Activated CD4-positive, alpha-beta T cell treated with anti-CD3 and anti-CD28 coated beads for 1 hour (primary cell): Measurements from ENCODE around the gene ADAM17.
"Not testable (repeated sequence)": the region's sequence is repeated elsewhere in the genome, so short reads cannot be mapped to it uniquely, and the experiment has no call there.

ENCODE experiments used
- DNase-seq: peaks from one replicate; pipeline ENCODE4 v3.0.0-alpha.2; 2020

ADAM17 gene

DNA sequence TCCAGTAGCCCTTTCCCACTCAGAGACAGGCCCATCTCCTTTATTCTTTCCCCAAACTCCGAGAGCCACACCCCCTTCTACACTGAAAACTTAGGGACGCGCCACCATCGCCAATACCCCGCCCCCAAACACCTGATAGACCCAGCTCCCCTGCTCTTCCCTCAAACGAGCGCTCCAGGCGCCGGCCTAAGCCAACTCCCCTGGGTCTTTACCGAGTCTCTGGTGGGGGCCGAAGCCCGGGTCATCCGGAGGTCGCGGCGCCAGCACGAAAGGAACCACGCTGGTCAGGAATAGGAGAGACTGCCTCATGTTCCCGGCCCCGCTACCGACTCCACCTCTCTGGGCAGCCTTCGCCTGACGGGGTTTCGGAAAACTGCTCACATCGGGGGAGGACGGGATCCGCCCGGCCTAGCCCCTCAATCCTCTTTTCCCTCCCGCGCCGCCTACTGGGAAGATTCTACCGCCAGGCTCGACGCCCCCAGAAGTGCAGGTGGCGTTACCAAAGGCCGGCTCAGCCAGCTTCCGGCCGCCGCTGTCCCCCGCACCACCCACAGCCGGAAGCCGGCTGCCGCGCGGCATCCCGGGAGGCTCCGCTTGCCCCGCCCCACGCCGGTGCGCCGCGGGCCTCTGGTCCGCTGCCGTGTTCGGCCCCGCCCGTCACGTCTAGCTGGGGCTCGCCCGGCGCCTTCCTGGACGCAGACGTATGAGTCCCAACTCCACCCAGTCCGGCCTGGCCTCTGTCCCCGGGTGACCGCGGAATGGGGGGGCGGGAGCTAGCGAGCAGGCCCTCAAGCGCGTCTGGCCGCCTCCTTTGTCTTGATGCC is at the start of gene ADAM17:
Gene ADAM17 (minus strand): TSS at position 534 of the 824 bp plus-strand sequence. CDS start 225 bp downstream, at position 309.
- DNase-seq, result peak; percentile 71

DNA sequence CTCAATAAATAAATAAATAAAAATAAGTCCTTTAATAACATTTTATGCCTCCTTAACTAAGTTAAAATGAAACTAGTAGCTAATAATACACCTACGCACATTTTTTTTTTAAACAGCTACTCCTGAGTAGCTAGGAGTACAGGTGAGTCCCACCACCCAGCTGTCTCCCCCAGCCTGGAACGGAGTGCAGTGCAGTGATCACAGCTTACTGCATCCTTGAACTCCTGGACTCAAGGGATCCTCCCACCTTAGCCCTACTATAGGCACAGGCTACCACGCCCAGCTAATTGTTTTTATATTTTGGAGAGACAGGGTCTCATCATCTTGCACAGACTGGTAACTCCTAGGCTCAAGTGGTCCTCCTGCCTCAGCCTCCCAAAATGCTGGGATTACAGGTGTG is 46.8 kb upstream of the ADAM17 start:
- DNase-seq, result no peak

DNA sequence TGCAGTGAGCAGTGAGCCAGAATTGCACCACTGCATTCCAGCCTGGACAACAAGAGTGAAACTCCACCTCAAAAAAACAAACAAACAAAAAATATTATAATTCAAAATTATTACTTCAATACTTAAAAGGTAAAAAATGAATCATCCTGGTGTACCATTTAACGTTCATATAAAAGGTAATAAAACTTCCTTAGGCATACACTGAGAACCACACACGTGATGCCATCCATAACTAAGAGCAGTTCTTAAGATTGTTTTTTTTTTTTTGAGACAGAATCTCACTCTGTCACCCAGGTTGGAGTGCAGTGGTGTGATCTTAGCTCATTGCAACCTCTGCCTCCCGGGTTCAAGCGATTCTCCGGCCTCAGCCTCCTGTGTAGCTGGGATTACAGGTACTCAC is 45.8 kb upstream of the ADAM17 start:
- no peak for DNase-seq

DNA sequence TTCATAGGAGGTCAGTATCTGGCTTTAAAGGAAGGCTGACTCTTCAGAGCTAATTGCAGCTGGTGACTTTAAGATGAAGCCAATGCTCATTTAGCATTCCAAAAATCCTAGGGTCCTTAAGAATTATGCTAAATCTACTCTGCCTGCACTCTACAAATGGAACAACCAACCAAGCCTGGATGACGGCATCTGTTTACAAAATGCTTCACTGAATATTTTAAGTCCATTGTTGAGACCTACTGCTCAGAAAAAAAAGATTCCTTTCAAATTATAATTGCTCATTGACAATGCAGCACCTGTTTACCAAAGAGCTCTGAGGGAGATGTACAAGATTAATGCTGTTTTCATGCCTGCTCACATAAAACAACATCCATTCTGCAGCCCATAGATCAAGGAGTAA is 43.8 kb upstream of the ADAM17 start:
- DNase-seq, result no peak

DNA sequence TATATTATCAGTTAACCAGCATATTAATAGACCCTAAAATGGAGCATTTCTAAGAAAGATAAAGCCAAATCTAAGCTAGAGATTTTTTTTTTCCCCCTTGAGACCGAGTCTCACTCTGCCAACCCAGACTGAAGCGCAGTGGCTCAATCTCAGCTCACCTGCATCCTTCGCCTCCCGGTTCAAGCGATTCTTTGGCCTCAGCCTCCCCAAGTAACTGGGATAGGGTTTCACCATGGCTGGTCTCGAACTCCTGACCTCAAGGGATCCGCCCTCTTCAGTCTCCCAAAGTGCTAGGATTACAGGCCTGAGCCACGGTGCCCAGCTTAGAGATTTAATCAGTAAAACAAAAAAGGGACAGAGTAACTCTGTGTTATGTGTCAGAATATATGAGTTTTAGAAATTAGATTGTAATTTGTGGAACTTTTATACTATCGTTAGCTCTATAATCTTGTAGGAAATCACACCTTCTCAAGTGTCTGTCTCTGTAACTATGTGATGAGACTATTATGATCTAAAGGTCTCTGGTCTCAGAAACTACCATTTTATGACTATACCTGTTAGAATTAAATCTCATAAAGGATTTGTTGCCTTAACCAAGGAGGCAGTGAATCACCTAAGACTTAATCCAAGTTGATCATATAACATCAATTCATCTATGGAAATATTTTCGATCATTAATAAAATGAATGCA is 41.1 kb upstream of the ADAM17 start:
- no peak for DNase-seq

DNA sequence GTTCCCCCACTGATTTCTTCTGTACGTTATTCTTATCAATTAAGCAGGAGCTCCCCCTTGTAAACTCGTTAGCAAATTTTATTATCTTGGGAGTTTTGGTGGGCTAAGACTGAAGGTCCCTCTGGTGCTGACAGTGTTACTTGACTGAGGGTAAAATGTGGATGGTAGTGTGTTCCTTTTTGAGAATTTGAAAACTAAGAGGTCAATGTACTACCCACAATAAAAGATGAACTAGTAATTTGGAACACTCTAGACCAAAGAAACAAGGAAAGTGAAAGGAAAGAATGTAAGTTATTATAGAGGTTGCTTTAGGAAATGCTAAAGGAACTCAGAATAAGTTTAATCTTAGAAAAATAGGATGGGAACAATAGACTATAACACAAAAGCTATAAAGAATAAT is 40.1 kb upstream of the ADAM17 start:
- no peak for DNase-seq

DNA sequence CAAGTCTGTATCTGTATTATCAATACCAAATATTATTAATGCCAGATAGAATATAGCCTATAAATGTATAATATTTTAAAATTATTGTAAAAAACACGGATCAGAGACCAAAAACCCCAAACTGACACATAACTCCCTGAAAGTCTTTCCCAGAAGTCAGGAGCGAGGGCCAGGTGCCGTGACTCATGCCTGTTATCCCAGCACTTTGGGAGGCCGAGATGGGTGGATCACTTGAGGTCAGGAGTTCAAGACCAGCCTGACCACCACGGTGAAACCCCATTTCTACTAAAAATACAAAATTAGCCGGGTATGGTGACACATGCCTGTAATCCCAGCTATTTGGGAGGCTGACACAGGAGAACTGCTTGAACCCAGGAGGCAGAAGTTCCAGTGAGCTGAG is 39.6 kb upstream of the ADAM17 start:
- not testable (repeated sequence) for DNase-seq

DNA sequence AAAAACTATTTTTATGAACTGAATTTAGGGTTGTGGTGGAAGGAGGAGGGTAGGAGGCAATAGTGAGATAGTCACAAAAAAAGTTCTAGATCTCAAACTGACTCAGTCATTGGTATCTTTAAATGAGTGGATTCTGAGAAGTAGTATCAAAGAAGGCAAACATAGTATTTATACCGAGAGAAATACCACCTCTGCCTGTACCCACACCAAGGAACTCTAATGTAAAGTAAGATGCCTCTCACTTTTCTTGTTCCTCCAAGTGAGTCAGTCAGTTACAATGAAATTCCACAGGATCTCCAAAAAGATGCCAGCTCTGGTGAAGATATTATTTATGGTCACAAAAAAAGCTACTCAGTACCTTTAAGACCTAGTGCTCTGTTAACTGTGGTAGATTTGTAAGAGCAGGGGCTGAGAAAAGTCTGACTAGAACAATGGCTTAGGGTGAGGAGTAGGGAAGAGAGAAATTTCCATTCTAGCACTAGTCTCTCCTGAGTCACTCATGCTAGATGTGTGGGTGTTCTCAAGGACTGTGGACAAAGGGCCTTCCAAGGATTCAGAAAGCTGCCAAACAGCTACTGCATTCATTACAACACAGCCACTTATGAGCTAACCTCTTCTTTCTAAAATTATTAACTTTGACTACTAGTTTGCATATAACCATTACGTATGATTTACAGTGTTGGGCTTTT is 38.9 kb upstream of the ADAM17 start:
- no peak for DNase-seq

DNA sequence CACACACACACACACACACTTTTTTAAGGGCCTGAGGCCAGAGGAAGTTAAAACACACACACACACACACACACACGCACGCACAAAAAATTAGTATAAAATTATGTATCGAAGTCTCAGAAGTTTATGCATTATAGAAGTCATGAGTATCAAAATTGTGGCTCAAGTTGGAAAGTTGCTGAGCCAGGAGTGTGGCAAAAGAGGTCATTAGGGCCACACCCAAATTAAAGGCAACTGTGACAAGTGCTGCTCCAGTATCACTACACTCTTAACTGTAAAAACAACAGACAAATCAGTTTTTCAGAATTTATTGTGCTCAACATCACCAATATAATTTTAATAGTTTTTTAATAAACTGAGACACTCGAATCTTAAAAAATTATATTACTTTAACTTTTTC is 38.3 kb upstream of the ADAM17 start:
- DNase-seq, result no peak

DNA sequence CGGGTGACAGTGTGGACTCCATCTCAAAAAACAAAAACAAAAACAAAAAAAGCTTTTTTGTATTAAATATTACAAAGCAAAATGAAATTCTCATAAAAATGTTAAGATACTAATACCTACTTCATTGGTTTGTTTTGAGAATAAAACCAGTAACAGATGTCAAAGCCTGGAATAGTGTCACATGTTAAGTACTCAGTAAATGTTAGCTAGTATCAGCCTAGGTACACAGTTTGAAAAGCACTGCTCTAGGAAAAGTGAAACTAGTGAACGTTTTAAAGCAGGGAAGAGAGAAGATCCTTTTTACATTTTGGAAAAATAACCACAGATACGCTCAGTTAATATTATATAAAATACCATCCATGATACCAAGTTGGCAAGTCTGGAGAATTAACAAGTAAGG is 37.1 kb upstream of the ADAM17 start:
- DNase-seq, result no peak

DNA sequence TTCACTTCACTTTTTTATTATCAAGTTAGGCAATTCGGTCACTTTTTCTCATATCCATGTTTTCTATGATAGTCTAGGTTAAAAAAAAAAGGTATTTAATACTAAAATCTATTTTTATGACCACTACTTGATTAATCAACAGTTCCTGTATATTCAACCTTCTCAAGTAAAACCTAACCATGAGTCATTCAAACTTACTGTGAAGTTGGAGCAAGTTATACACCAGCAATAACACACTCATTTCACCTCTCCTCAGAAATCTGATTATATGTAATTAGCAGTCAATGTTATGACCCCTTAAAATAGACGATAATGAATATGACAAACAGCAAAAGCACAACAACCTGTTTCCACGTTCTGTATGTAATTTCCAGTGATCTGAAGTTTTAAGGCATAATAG is 35.0 kb upstream of the ADAM17 start:
- no peak for DNase-seq

DNA sequence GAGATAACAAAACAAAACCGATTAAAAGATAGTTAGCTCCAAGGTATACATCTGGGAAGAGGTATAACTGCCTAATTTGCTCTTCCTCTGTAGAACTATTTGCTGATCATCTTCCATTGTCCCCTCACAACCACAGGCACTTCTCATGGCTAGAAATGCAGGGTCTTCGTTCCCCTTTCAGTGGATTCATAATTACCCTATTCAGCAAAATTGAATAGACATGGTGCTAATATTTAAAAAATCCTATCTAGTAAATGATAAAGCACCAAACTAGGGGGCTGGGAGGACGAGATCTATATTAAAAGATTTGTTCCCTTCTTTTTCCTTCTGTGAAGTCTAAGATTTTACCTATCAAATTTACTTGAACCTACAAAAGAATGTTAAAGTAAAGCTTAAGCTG is 30.8 kb upstream of the ADAM17 start:
- no peak for DNase-seq

DNA sequence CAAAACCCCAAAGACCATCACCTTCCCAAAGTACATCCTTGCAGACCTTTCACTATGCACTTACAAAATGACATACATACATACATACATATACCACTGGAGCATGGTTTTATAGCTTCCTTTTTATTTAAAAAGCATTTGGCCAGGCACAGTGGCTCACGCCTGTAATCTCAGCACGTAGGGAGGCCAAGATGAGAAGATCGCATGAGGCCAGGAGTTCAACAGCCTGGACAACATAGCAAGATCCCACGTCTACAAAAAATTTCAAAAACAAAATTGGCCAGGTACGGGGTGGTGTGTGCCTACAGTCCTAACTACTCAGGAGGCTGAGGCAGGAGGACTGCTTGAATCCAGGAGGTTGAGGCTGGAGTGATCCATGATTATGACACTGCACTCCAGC is 29.9 kb upstream of the ADAM17 start:
- DNase-seq, result no peak

DNA sequence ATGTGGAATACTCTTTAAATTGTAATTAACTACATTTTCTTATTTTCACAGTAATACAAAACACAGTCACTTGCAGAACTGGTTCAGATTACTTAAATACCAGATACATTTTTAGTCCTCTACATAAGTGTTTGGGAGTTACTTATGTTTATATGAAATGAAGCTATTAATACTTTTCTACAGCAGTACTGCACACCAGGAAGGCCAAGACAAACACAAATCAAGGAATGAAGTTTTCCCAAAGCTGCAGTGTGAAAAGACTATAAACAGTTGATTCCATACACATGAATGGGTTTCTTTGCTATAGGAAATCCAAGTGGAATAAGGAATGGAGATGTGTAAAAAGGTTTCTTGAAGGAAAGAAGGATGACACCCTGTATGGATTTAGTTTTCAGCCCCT is 29.3 kb upstream of the ADAM17 start:
- not testable (repeated sequence) for DNase-seq

DNA sequence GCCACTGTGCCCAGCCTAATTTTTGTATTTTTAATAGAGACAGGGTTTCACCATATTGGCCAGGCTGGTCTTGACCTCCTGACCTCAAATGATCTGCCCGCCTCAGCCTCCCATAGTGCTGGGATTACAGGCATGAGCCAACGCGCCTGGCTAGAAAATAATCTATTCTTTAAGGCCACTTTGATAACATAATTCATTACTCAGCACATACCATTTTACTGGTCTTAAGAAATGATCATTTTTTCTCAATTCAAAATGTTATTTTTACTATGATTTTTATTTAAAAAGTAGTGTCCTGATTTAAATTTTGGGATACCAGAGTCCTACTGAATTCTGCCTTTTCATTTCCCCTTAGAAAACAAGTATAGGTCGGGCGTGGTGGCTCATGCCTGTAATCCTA is 27.0 kb upstream of the ADAM17 start:
- DNase-seq, result no peak

DNA sequence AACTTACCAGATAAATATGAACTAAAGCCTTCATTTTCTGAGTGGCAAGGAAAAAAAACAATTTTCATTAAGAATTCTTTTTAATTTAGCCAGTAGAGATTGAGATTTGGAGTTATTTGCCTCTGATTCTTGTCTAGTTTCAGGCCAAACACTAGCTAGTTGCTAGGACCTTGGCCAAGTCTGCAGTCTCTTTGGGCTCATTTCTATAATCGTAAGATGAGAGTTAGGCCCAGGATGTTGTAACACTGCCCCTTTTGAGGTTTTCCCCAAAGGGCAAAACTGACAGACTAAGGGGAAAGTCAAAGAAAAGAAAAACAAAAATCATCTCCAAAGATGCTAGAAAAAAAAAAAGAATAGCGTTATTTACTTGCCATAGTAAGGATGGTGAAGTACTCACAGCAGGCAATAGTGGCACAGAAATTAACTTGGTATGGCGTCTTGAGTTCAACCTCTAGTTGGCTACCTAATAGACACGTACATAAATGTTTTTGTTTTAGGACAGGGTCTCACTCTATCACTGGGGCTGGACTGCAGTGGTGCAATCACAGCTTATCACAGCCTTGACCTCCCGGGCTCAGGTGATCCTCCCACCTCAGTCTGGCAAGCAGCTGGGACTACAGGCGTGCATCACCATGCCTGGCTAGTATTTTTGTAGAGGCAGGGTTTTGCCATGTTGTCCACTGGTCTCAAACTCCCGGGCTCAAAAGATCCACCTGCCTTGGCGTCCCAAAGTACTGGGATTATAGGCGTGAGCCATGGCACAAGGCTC is 23.0 kb upstream of the ADAM17 start:
- DNase-seq, result no peak

DNA sequence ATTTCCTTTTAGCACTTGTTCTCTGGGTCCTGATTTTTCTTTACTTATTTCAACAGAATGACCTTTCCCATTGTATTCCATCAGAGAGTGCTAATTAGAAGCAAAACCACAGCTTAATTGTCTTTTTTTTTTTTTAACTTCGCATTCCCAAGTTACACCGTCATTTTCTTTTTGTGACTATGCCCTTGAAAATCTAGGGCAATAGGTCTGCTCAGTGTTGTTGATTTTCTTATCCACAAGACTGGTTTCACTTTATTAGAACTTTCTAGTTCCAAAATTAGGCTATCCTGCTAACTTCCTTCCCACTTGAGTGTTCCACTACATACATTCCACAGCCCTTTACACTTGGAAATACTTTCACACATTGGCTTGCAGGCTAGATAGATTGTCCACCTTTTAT is 18.7 kb upstream of the ADAM17 start:
- DNase-seq, result no peak

DNA sequence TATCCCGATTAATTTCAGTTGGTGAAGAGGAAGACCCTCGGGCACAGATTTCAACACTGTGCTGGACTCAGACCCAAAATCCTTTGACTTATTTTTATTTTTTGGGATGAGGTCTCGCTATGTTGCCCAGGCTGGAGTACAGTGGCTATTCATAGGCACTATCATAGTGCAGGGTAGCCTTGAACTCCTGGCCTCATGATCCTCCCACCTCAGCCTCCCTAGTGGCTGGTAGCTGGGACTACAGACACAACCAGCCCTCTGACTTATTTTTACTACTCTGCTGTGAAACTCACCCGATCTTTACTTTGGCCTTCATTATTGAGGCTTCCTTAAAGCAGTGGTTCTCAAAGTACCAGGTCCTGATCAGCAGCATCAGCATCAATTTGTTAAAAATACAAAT is 18.2 kb upstream of the ADAM17 start:
- no peak for DNase-seq

DNA sequence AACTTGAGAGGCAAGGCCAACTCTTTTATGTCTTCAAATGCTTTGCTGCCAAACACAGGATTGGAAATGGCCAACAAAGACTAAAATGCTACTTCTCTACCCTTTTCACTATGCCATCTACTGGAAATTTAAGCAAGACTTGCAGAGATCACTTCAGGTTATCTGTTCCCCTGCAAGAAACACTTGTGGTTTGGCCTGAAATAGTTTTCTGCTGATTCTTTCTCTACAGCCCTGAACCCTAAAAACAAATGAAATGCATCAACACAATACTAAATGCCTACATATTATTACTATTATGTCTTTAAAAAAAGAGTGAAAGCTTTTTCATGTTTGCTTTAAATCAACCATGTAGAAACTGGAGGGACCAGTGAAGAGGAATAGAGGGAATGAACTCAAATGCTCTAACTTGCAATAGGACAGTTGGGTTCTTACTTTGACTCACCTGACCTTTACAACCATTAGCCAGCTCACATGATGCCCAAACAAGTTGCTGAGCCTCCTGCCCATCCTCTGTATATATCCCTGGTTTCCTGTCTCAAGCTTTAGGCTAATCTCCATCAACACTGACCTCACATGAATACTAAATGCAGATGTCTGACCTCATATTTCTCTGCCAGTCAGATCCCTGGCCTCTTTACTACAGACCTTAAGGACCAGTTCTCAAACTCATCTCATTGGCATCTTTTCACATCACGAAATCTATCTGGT is 17.5 kb upstream of the ADAM17 start:
- no peak for DNase-seq

DNA sequence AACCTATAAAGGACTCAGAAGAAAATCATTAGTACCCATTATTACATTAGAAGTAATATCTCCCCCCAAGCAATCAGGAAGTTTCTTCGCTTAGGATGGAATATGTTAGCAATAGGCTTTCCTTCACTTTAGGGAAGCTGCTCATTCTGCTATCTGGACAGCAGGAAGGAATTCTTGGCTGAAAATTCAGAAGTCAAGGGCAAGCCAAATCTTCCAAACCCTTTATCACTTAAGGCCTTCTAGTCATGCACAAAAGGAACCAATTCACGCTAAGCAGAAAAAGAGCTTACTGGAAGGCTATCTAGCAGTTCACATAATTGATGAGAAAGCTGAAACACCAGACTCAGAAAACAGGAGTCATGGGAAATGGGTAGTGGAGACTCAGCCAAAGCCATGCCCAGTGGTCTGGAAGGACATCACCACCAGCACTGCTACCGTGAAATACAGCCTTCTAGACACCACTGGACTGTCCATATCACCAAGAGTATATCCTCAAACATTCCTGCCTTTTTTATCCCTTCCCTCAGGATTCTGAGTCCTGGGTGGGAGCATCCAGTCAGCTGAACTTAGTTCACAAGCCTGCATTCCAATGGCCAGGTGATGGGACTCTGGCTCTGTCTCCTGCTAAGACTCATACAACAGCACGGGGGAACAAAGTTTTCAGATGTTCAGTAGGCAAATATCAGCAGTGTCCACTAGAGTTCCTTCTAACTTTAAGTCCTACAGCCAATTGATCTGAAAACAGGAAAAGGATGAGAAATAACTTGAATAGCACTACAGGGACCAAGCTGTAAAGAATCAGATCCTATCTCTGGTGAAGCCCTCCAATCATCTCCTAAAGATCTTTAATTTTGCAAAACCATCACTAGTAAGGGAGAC is 14.8 kb upstream of the ADAM17 start:
- no peak for DNase-seq

DNA sequence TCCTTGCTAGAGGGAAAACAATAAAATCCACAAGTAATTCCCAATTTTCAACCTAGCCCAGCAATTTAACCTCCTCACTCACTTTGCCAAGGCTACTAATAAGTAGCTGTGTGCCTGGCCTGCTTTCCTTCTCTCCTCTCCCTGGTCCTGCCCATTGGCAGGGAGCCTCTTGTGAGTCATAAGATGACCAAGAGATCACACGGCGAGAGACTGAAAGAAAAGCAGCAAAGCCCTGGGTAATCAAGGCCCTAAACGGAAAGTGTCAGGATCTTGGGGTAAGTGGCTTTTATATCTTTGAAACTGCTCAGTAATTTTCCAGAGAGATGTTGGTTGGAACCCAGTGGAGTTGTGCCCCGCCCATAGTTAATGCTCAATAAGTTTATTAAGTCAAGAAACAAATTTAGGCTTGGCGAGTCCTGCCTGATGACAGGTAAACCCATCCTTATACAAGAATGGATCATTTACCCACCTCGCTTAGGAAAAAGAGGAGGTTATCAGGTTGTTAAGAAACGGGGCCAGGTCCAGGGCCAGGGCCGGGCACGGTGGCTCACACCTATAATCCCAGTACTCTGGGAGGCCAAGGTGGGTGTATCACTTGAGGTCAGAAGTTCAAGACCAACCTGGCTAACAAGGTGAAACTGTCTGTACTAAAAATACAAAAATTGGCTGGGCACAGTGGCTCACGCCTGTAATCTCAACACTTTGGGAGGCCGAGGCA is 10.0 kb upstream of the ADAM17 start:
- no peak for DNase-seq
